HepG2 (cell line): Measurements from ENCODE around the gene SND1.

Experiments
- CREBL2 ChIP-seq: sonication (generic); formaldehyde crosslinking; IDR thresholded peaks from 2 replicates; pipeline ENCODE4 v1.8.1; 2023; ENCODE audit warnings: missing genetic modification reagents, mild to moderate bottlenecking, borderline replicate concordance
- CSRNP2 ChIP-seq: sonication (generic); formaldehyde crosslinking; conservative IDR thresholded peaks from 2 replicates; pipeline ENCODE4 v1.8.0; 2022; ENCODE audit warnings: low read depth, missing genetic modification reagents
- CTCF ChIP-seq: sonication (generic); formaldehyde crosslinking; IDR thresholded peaks from 2 replicates; pipeline ENCODE4 v1.5.0; 2020; ENCODE audit warnings: mild to moderate bottlenecking, missing genetic modification reagents, moderate library complexity
- HMGA1 ChIP-seq: sonication (generic); formaldehyde crosslinking; conservative IDR thresholded peaks from 2 replicates; pipeline ENCODE4 v1.4.0; 2020; ENCODE audit warnings: missing genetic modification reagents
- REPIN1 ChIP-seq: sonication (generic); formaldehyde crosslinking; IDR thresholded peaks from 2 replicates; pipeline ENCODE4 v1.8.0; 2022; ENCODE audit warnings: missing genetic modification reagents, low read depth, mild to moderate bottlenecking, borderline replicate concordance
- ZNF589 ChIP-seq: sonication (generic); formaldehyde crosslinking; conservative IDR thresholded peaks from 2 replicates; pipeline ENCODE4 v1.8.0; 2022; ENCODE audit warnings: mild to moderate bottlenecking, moderate library complexity, missing genetic modification reagents
- ZXDC ChIP-seq: sonication (generic); formaldehyde crosslinking; IDR thresholded peaks from 2 replicates; pipeline ENCODE4 v1.5.0; 2020; ENCODE audit warnings: mild to moderate bottlenecking, missing genetic modification reagents

GRCh38 chr7:127683776-127684681 is 32.0 kb downstream of the SND1 start:
- no peak for TF ChIP-seq ZNF589 (CRISPR knock-in tag)
- no peak for TF ChIP-seq ZXDC (CRISPR knock-in tag)
- no peak for TF ChIP-seq CSRNP2 (CRISPR knock-in tag)
- no peak for TF ChIP-seq REPIN1 (CRISPR knock-in tag)
- no peak for TF ChIP-seq CTCF (CRISPR knock-in tag)
- no peak for TF ChIP-seq CREBL2 (CRISPR knock-in tag)
- no peak for TF ChIP-seq HMGA1 (CRISPR knock-in tag)
